HCT116 (cell line): ENCODE results near the gene CBX7. TPM values are rescaled to one million over a fixed set of nuclear protein-coding genes. Genes with fewer than 3 reads are reported as not detected.

Source experiments
- total RNA-seq: library from RNA; stranded (reverse); gene quantifications from one replicate; pipeline ENCODE4 v1.2.1, GENCODE V29; 2021; ENCODE audit not compliant: unreplicated experiment

Gene CBX7
- total RNA-seq, 1 experiment from 2014 or later = 20.1 TPM

Other genes with a start within 250 kb of the CBX7 start
- gene APOBEC3A, start 195.1 kb downstream of the CBX7 start, total RNA-seq = not detected
- 10.3 TPM for gene APOBEC3B, start 170.3 kb downstream of the CBX7 start, total RNA-seq
- gene APOBEC3C, start 138.4 kb downstream of the CBX7 start, total RNA-seq = 40.2 TPM
- 3.3 TPM for gene APOBEC3D, start 131.6 kb downstream of the CBX7 start, total RNA-seq
- gene APOBEC3F, start 111.8 kb downstream of the CBX7 start, total RNA-seq = 11.1 TPM
- 0.71 TPM for gene APOBEC3G, start 75.4 kb downstream of the CBX7 start, total RNA-seq
- gene APOBEC3H, start 55.4 kb downstream of the CBX7 start, total RNA-seq = 1.8 TPM
- 13.1 TPM for gene PDGFB, start 92.3 kb upstream of the CBX7 start, total RNA-seq
- gene RPL3, start 166.9 kb upstream of the CBX7 start, total RNA-seq = 2,966 TPM
- gene SYNGR1, start 197.3 kb upstream of the CBX7 start, total RNA-seq = 20.7 TPM
- gene TAB1, start 247.1 kb upstream of the CBX7 start, total RNA-seq = 25.4 TPM